Measurements from ENCODE around the gene DGKK.

The DGKK gene

GRCh38 chrX:50497114-50497513 is 26.5 kb upstream of the DGKK start:
- no peak overlapping the region for H3K4me2 ChIP-seq (ENCODE audit: low read depth, low read length, poor library complexity, severe bottlenecking)
- no peaks in the 10 kb centered on the region for H3K79me2 ChIP-seq (ENCODE audit: insufficient read depth, low read length)
- H3F3A ChIP-seq (ENCODE audit: low read depth): no peaks in the 10 kb centered on the region
- H3K27me3 ChIP-seq (ENCODE audit: insufficient read depth, low read length, poor library complexity, severe bottlenecking): no peaks in the 10 kb centered on the region
- H3K9ac ChIP-seq (ENCODE audit: low read depth, low read length, poor library complexity, severe bottlenecking): no peak overlapping the region
- no peaks in the 10 kb centered on the region for H3K9me3 ChIP-seq (ENCODE audit: insufficient read depth, low read depth, low read length)
- H3K36me3 ChIP-seq (ENCODE audit: insufficient read depth, low read length): no peaks in the 10 kb centered on the region
- H2AFZ ChIP-seq (ENCODE audit: low read length): no peak overlapping the region
- no peaks in the 10 kb centered on the region for H3K9me2 ChIP-seq (replicated peaks; ENCODE audit: low read depth, low read length)
- TF ChIP-seq CTCF (conservative IDR thresholded peaks at IDR 0.05; ENCODE audit: low read length) (no peak), EZH2phosphoT487 (IDR thresholded peaks at IDR 0.05; ENCODE audit: borderline replicate concordance) (no peak)
- no peaks in the 10 kb centered on the region for H3K4me1 ChIP-seq (ENCODE audit: insufficient read depth, low read length, poor library complexity, severe bottlenecking)
- no peaks in the 10 kb centered on the region for H4K20me1 ChIP-seq (ENCODE audit: insufficient read depth, low read length, poor library complexity, severe bottlenecking)
- no peak overlapping the region for H3K4me3 ChIP-seq (ENCODE audit: low read length, poor library complexity, severe bottlenecking)

GRCh38 chrX:50495616-50496015 is 25.0 kb upstream of the DGKK start:
- Histone ChIP-seq H2AFZ (ENCODE audit: low read length) (no peak overlapping the region), H3K4me1 (ENCODE audit: insufficient read depth, low read length, poor library complexity, severe bottlenecking) (no peaks in the 10 kb centered on the region), H3K9me3 (ENCODE audit: insufficient read depth, low read depth, low read length) (no peaks in the 10 kb centered on the region), H3K9ac (ENCODE audit: low read depth, low read length, poor library complexity, severe bottlenecking) (no peak overlapping the region), H3K79me2 (ENCODE audit: insufficient read depth, low read length) (no peaks in the 10 kb centered on the region), H3K36me3 (ENCODE audit: insufficient read depth, low read length) (no peaks in the 10 kb centered on the region), H3F3A (ENCODE audit: low read depth) (no peaks in the 10 kb centered on the region), H4K20me1 (ENCODE audit: insufficient read depth, low read length, poor library complexity, severe bottlenecking) (no peaks in the 10 kb centered on the region), H3K4me3 (ENCODE audit: low read length, poor library complexity, severe bottlenecking) (no peak overlapping the region), H3K9me2 (replicated peaks; ENCODE audit: low read depth, low read length) (no peaks in the 10 kb centered on the region), H3K4me2 (ENCODE audit: low read depth, low read length, poor library complexity, severe bottlenecking) (no peak overlapping the region), H3K27me3 (ENCODE audit: insufficient read depth, low read length, poor library complexity, severe bottlenecking) (no peaks in the 10 kb centered on the region)
- TF ChIP-seq EZH2phosphoT487 (IDR thresholded peaks at IDR 0.05; ENCODE audit: borderline replicate concordance) (no peak), CTCF (conservative IDR thresholded peaks at IDR 0.05; ENCODE audit: low read length) (no peak)

- Histone ChIP-seq H3K4me3 (ENCODE audit: low read length, poor library complexity, severe bottlenecking) (no peak overlapping the region), H3K4me1 (ENCODE audit: insufficient read depth, low read length, poor library complexity, severe bottlenecking) (no peaks in the 10 kb centered on the region), H2AFZ (ENCODE audit: low read length) (no peak overlapping the region), H3K9me3 (ENCODE audit: insufficient read depth, low read depth, low read length) (no peaks in the 10 kb centered on the region), H3K79me2 (ENCODE audit: insufficient read depth, low read length) (no peaks in the 10 kb centered on the region), H3K9ac (ENCODE audit: low read depth, low read length, poor library complexity, severe bottlenecking) (no peak overlapping the region), H3K4me2 (ENCODE audit: low read depth, low read length, poor library complexity, severe bottlenecking) (no peak overlapping the region), H3K36me3 (ENCODE audit: insufficient read depth, low read length) (no peaks in the 10 kb centered on the region), H4K20me1 (ENCODE audit: insufficient read depth, low read length, poor library complexity, severe bottlenecking) (no peaks in the 10 kb centered on the region), H3F3A (ENCODE audit: low read depth) (no peaks in the 10 kb centered on the region), H3K27me3 (ENCODE audit: insufficient read depth, low read length, poor library complexity, severe bottlenecking) (no peaks in the 10 kb centered on the region), H3K9me2 (replicated peaks; ENCODE audit: low read depth, low read length) (no peaks in the 10 kb centered on the region)
- TF ChIP-seq CTCF (conservative IDR thresholded peaks at IDR 0.05; ENCODE audit: low read length): no peak
- TF ChIP-seq EZH2phosphoT487 (IDR thresholded peaks at IDR 0.05; ENCODE audit: borderline replicate concordance): no peak
These were observed 22.1 kb upstream of the DGKK start for GRCh38 chrX:50492720-50493119.

All from Loucy (cell line).